ENCODE results near the gene NCF2.

NCF2 gene

GRCh38 chr1:183548116-183548515 is 42.1 kb downstream of the NCF2 start:
- peak; percentile 59 for DNase-seq

- no peak for DNase-seq
Measured at GRCh38 chr1:183546427-183546826, 43.8 kb downstream of the NCF2 start.

- DNase-seq = peak; percentile 80
Measured at GRCh38 chr1:183544598-183545297, 45.5 kb downstream of the NCF2 start.

GRCh38 chr1:183543619-183544204 is 46.5 kb downstream of the NCF2 start:
- peak; percentile 16 for DNase-seq

- DNase-seq = no peak
Measured at GRCh38 chr1:183537405-183537804, 52.9 kb downstream of the NCF2 start.

- DNase-seq = no peak
Measured at GRCh38 chr1:183533617-183534174, 56.6 kb downstream of the NCF2 start.

GRCh38 chr1:183528577-183528976 is 61.7 kb downstream of the NCF2 start:
- no peak for DNase-seq

- DNase-seq = no peak
Measured at GRCh38 chr1:183522104-183522503, 68.2 kb downstream of the NCF2 start.

- DNase-seq = no peak
Measured at GRCh38 chr1:183520379-183520778, 69.9 kb downstream of the NCF2 start.

- DNase-seq = no peak
Measured at GRCh38 chr1:183517401-183517800, 72.9 kb downstream of the NCF2 start.

GRCh38 chr1:183516725-183517124 is 73.5 kb downstream of the NCF2 start:
- no peak for DNase-seq

- no peak for DNase-seq
Measured at GRCh38 chr1:183515002-183515689, 75.1 kb downstream of the NCF2 start.

- no peak for DNase-seq
Measured at GRCh38 chr1:183514235-183514634, 76.0 kb downstream of the NCF2 start.

- DNase-seq = no peak
Measured at GRCh38 chr1:183512450-183512849, 77.8 kb downstream of the NCF2 start.

GRCh38 chr1:183508694-183509093 is 81.6 kb downstream of the NCF2 start:
- no peak for DNase-seq

- no peak for DNase-seq
Measured at GRCh38 chr1:183506561-183506960, 83.7 kb downstream of the NCF2 start.
